Astrocyte (in vitro differentiated cells and primary cell): ENCODE data around the gene CEP104.

Experiments
- EZH2 ChIP-seq: IDR thresholded peaks from 2 replicates; pipeline ENCODE4 v1.6.1; 2012; ENCODE audit warnings: mild to moderate bottlenecking, low read length, inconsistent platforms; ENCODE audit not compliant: insufficient read depth
- TF ChIP-seq, protein P1 (sequence below): IDR thresholded peaks from 2 replicates; pipeline ENCODE4 v1.5.1; 2011; ENCODE audit warnings: low read depth, mild to moderate bottlenecking, inconsistent platforms, low read length, moderate library complexity; ENCODE audit not compliant: insufficient read depth

DNA sequence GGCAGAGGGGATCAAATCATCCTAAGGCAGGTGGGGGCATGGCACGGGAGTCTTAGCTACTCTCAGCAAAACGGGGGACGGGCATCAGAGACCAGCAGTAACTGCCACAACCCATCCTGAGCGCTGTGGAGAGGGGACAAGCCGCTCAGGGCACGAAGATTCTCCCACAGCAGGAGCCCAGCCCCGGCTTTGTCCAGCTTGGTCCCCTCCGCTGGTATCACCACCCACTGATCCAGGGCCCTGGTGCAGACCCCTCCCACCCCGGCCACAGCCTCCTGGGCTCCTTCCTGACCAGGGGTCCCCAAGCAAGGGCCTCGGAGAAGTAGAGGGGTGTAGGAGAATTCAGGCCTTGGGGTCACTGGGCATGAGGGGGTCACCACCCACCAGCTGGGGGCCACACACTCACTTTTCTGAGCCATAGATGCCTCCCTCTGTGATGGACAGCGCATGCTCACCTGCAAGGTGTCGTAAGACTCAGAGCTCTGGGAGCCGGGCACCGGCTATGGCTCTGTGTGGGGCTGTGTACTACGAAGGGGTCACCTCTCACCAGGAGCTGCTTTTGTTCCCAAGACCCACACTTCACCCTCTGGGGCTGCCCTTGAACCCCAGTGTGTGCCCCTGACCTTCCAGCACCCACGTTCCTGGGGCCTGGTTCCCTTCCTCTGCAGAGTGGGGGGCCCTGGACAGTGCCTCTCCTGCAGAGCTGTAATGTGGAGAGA lies 86.8 kb downstream of the CEP104 start:
- TF ChIP-seq, protein P1, sequence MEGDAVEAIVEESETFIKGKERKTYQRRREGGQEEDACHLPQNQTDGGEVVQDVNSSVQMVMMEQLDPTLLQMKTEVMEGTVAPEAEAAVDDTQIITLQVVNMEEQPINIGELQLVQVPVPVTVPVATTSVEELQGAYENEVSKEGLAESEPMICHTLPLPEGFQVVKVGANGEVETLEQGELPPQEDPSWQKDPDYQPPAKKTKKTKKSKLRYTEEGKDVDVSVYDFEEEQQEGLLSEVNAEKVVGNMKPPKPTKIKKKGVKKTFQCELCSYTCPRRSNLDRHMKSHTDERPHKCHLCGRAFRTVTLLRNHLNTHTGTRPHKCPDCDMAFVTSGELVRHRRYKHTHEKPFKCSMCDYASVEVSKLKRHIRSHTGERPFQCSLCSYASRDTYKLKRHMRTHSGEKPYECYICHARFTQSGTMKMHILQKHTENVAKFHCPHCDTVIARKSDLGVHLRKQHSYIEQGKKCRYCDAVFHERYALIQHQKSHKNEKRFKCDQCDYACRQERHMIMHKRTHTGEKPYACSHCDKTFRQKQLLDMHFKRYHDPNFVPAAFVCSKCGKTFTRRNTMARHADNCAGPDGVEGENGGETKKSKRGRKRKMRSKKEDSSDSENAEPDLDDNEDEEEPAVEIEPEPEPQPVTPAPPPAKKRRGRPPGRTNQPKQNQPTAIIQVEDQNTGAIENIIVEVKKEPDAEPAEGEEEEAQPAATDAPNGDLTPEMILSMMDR, result no peak
- TF ChIP-seq EZH2, result no peak
